Lower leg skin (tissue), 4 donors: ENCODE data around the gene LEFTY2. TPM values are rescaled to one million over a fixed set of nuclear protein-coding genes. Genes with fewer than 3 reads are reported as not detected.
"Not testable (repeated sequence)": the region's sequence is repeated elsewhere in the genome, so short reads cannot be mapped to it uniquely, and the experiment has no call there.

ENCODE experiments used
- DNase-seq, 2 donors: peaks; one replicate each; pipeline ENCODE4 v3.0.0-alpha.2; 2019; ENCODE audit warnings: low spot score in 2 of 2
- H3K4me3 ChIP-seq: fragments of 200-600 bp; sonication (generic); 2 replicates; pipeline ENCODE4 v1.5.1; 2017; ENCODE audit warnings: mild to moderate bottlenecking, low read depth; ENCODE audit not compliant: poor library complexity, severe bottlenecking
- CTCF ChIP-seq, 3 donors: fragments of 450-650 bp; IDR thresholded peaks; one replicate each; pipeline ENCODE4 v1.5.1; 2016; ENCODE audit warnings: antibody characterized with exemption in 3 of 3, mild to moderate bottlenecking in 3 of 3, moderate library complexity in 2 of 3
- POLR2A ChIP-seq, 2 donors: fragments of 450-650 bp; IDR thresholded peaks; one replicate each; pipeline ENCODE4 v1.6.1; 2016 to 2017; ENCODE audit warnings: antibody characterized with exemption in 2 of 2, mild to moderate bottlenecking in 1 of 2, moderate library complexity in 1 of 2
- WGBS, 2 donors: methylation state at CpG; one replicate each; pipeline ENCODE4 v1.1.5; 2018; 5-methylcytosine and 5-hydroxymethylcytosine counted together
- intact Hi-C: fragments of 100-400 bp; cut with DNase I; formaldehyde crosslinking; loops from one replicate; pipeline ENCODE4 v1.15.0; 2023; ENCODE audit warnings: low total_unique reads
- total RNA-seq, 4 donors: library from RNA; depleted of rRNA; stranded (reverse); fragments of >200 nt; gene quantifications; one replicate each; pipeline ENCODE4 v1.1.0, GENCODE V29; 2016

The LEFTY2 gene
- total RNA-seq, 4 donors from 2014 or later, result 0.16 to 0.86 TPM; not detected in 2

- no peak overlapping the region for H3K4me3 ChIP-seq
- DNase-seq, result no peak
- TF ChIP-seq CTCF (IDR thresholded peaks at IDR 0.05), result no peak
- TF ChIP-seq POLR2A (IDR thresholded peaks at IDR 0.05), result no peak
- 94 to 95% methylated on average over 5 of the region's 5 CpGs for WGBS, 2 donors
- intact Hi-C loops, result no loop called here
Measured at GRCh38 chr1:225934711-225935110, 6.3 kb downstream of the LEFTY2 start.

GRCh38 chr1:225933072-225933471 is 7.9 kb downstream of the LEFTY2 start:
- 91 to 93% methylated on average over 2 of the region's 2 CpGs for WGBS, 2 donors
- TF ChIP-seq POLR2A (IDR thresholded peaks at IDR 0.05), result no peak
- TF ChIP-seq CTCF (IDR thresholded peaks at IDR 0.05), result no peak
- no peak for DNase-seq
- H3K4me3 ChIP-seq, result no peak overlapping the region
- intact Hi-C loops, result no loop called here

- no peak for TF ChIP-seq POLR2A (IDR thresholded peaks at IDR 0.05)
- TF ChIP-seq CTCF (IDR thresholded peaks at IDR 0.05), result no peak
- 84 to 87% methylated on average over 5 of the region's 5 CpGs for WGBS, 2 donors
- intact Hi-C loops, result no loop called here
- DNase-seq, result no peak
- H3K4me3 ChIP-seq, result no peak overlapping the region
Measured at GRCh38 chr1:225931270-225932136, 9.5 kb downstream of the LEFTY2 start.

- no peak for DNase-seq
- 96 to 98% methylated on average over 2 of the region's 2 CpGs for WGBS, 2 donors
- no peak for TF ChIP-seq CTCF (IDR thresholded peaks at IDR 0.05)
- no peak for TF ChIP-seq POLR2A (IDR thresholded peaks at IDR 0.05)
- intact Hi-C loops, result no loop called here
- H3K4me3 ChIP-seq, result no peak overlapping the region
Measured at GRCh38 chr1:225930566-225930965, 10.5 kb downstream of the LEFTY2 start.

GRCh38 chr1:225929462-225929861 is 11.6 kb downstream of the LEFTY2 start:
- H3K4me3 ChIP-seq, DNase-seq, intact Hi-C loops: not testable (repeated sequence)
- WGBS, 2 donors, result 89 to 93% methylated on average over 3 of the region's 3 CpGs

- intact Hi-C loops, result no loop called here
- WGBS, 2 donors, result 80 to 82% methylated on average over 14 of the region's 14 CpGs
- DNase-seq, result no peak
- TF ChIP-seq CTCF (IDR thresholded peaks at IDR 0.05) (no peak), POLR2A (IDR thresholded peaks at IDR 0.05) (no peak)
- H3K4me3 ChIP-seq, result no peak overlapping the region
Measured at GRCh38 chr1:225928186-225929175, 12.5 kb downstream of the LEFTY2 start.
